GM19240 (cell line): Measurements from ENCODE around the gene POU6F2.

Experiments
- DNase-seq: peaks from one replicate; pipeline ENCODE4 v3.0.0; 2011; ENCODE audit warnings: low spot score; ENCODE audit not compliant: insufficient read length

Gene POU6F2

GRCh38 chr7:39490296-39490695, 512.6 kb downstream of the POU6F2 start:
- no peak for DNase-seq

GRCh38 chr7:39493934-39494333, 516.2 kb downstream of the POU6F2 start:
- DNase-seq = no peak

- DNase-seq = no peak
Measured at GRCh38 chr7:39501358-39501757, 523.6 kb downstream of the POU6F2 start.

GRCh38 chr7:39504963-39505362, 527.3 kb downstream of the POU6F2 start:
- DNase-seq = no peak

GRCh38 chr7:39507866-39508551, 530.3 kb downstream of the POU6F2 start:
- no peak for DNase-seq

DNA sequence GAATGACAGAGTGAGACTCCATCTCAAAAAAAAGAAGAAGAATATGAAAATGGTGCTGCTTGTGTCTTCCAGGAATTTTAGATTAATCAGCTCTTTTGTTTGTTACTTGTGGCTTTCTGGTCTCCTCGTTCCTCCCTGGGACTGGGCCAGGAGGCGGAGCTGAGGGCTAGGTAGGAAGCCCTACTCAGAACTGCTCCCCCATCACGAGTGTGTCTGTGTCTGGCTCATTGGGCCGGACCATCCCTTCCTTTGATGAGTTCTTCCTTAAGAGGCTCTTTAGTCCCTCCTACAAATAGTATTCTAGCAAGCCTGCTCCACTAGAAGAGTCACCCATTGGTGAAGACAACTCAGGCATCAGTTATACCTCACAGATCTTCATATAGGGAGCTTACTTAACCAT, 531.7 kb downstream of the POU6F2 start:
- DNase-seq = no peak

GRCh38 chr7:39509912-39510311, 532.2 kb downstream of the POU6F2 start:
- no peak for DNase-seq

DNA sequence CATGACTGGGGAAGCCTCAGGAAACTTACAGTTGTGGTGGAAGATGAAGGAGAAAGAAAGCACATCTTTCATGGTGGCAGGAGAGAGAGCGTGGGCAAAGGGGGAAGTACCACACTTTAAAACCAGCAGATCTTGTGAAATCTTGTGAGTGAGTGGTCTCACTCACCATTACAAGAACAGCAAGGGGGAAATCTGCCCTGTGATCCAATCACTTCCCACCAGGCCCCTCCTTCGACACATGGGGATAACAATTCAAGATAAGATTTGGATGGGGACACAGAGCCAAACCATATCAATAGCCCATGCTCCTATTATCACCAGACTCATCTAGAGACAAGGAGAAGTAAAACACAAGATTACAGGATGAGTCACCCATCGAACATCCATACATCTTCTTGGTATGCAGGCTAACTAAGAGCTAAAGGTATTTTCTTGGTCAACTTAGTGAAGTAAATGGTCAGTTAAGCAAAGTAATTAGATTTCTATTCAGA, 533.2 kb downstream of the POU6F2 start:
- DNase-seq = no peak

DNA sequence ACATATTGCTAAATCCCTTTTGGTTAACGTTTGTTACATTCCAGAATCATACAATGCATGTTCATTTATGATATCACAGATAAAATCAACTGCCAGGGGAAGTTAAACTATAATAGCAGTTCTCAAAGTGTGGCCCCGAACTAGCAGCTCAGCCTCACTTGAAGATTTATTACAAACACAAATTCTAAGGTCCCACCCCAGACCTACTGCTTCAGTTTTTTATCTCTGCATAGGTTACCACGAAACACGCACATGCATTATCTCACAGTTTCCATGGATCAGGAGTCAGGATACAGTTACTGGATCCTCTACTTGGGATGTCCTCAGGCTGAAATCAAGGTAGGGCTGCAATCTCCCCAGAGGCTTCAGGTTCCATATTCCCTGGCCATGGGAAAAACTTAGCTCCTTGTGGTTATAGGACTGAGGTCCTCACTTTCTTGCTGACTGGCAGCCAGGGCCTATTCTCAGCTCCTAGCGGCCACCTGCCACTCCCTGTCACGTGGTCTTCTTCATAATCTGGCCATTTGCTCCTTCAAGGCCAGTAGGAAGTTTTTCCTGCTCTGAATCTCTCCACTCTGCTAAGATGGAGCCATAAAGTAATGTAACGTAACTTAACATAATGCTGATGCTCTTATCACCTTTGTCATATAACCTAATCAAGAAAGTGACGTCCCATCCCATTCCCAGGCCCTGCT, 538.0 kb downstream of the POU6F2 start:
- DNase-seq = no peak

DNA sequence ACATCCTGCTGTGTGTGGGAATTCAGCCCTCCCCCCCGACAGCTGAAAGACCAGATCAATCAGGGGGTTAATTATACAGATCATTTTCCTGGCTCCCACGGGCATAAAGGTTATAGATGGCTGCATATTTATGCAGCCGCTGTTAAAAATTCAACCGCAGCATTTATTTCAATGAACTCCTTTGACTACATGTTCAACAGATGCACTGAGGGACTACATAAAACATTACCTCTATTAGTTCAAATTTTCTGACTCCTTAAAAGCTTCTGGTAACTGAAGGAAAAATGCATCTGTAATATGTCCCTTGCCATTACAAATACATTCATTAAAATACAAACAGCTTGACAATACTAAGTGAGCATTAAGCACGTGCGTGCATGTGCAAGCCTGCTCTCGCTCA, 538.8 kb downstream of the POU6F2 start:
- DNase-seq = no peak

DNA sequence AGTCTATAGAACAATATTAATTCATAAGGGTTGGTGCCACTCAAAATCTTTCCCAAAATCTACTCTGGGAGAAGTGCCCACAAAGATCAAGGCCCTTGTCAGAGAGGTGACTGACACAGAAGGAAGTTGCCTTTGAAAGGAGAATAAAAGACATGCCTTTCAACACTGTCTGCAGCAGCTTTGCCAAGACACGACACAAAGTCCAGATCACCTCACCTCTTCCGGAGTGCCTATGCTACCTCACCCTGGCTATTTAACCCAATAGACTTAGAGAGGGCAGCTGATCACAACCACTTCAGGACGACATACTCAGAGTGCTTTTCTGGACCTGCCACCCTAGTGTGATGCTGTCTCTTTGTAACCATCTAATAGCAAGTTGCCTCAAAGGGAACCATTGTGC, 539.5 kb downstream of the POU6F2 start:
- no peak for DNase-seq
